Activated naive CD8-positive, alpha-beta T cell treated with anti-CD3 and anti-CD28 coated beads, Interleukin-2, amount 50 U/mL, for 24 hours (primary cell): ENCODE measurements around the gene FAM53B.
A peak's percentile ranks its signal among the peaks of the same experiment; 100 is the strongest.

Experiments
- ATAC-seq: fragments of 150-1000 bp; cut with Tn5 transposase; one replicate; pipeline ENCODE4 v1.10.0; 2021
- DNase-seq: peaks from one replicate; pipeline ENCODE4 v3.0.0; 2021
- H3K27ac Mint-ChIP-seq: one replicate; pipeline ENCODE4 v1.8.0; 2021; ENCODE audit warnings: mild to moderate bottlenecking, mixed read lengths
- H3K27me3 Mint-ChIP-seq: one replicate; pipeline ENCODE4 v1.8.0; 2021; ENCODE audit warnings: mixed read lengths
- H3K36me3 Mint-ChIP-seq: one replicate; pipeline ENCODE4 v1.8.0; 2021; ENCODE audit warnings: low read depth, mixed read lengths
- H3K4me1 Mint-ChIP-seq: one replicate; pipeline ENCODE4 v1.8.0; 2021; ENCODE audit warnings: mixed read lengths
- H3K4me3 Mint-ChIP-seq: one replicate; pipeline ENCODE4 v1.8.0; 2021; ENCODE audit warnings: mild to moderate bottlenecking, moderate library complexity, mixed read lengths
- H3K9me3 Mint-ChIP-seq: one replicate; pipeline ENCODE4 v1.8.0; 2021; ENCODE audit warnings: mixed read lengths

The FAM53B gene

DNA sequence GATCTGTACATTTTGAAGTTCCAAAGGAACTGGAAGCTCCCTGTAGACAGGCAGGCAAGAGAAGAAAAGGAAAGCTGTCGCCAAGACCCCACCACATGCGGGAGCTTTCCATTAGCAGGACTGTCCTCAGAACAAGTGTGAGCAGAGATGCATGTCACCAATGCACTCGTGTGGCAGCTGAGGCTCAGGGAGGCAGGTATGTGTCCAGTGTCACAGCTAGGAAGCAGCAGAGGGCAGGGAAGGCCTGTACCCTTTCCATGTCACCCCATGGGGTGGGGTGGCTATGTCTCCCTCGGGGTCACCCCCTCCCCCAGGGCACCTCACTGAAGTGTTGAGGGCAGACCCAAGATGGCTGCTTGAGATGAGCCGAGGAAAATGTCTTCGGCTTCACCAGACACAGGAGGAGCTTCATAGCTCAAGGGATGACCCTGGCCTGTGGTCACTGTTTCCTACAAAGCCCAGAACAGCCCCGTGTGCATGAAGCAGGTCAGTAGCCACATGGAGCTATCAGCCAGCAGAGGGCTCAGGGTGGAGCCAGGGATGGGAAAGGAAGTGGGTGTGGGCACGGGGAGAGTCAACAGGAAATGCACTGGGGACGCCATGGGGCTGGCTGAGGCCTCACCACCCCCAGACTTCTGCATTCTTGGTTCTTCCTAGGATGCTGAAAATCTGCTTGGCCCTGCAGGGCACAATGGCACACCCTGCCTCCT is 96.6 kb downstream of the FAM53B start:
- no peaks in the 10 kb centered on the region for H3K27me3 Mint-ChIP-seq
- no peak overlapping the region for H3K4me3 Mint-ChIP-seq
- peak; percentile 61 for DNase-seq
- H3K27ac Mint-ChIP-seq: peak overlapping the region; percentile 62
- ATAC-seq: peak; percentile 73
- no peaks in the 10 kb centered on the region for H3K36me3 Mint-ChIP-seq
- H3K4me1 Mint-ChIP-seq: peaks cover 82% of the 10 kb centered on the region
- no peaks in the 10 kb centered on the region for H3K9me3 Mint-ChIP-seq

DNA sequence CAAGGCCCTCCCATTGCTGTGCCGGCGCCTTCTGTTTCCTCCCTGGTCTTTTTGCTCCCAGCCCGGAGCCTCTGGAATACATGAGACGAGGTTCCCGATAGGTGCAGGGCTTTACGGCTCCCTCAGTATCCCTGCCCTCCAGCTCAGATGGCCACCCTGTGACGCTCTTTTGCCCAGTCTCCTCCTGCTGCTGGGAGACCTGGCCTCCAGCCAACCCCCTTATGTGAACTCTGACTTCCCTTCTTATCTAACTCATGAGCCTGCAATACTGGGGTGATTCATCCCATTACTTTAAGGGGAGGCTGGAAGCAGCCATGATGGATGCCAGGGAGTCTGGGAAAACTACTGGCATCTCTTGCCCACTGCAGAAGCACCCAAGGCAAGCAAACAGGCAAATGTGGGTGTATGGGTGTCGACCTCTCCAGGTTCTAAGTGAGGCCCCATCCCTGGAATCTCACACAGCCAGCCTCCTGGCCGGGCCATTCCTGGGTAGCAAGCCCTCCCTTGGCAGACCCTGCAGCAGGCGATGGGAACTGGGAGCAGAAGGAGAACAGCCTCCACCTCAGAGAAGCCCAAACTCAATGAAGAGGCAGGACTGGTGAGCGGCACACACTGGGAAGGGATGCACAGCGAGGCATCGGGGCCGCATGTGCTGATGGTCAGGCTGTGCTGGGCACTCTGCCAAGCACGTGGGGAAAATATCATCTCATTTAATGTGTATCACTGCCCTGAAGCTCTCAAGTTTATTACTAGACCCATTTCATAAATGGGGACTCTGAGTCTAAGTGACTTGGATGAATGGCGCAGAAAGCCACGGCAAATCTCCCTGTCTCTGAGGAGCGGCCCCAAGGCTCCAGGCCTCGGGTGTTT is 97.5 kb downstream of the FAM53B start:
- Mint-ChIP-seq H3K27ac (peak overlapping the region; percentile 62), H3K27me3 (no peaks in the 10 kb centered on the region), H3K4me1 (peaks cover 80% of the 10 kb centered on the region), H3K9me3 (no peaks in the 10 kb centered on the region), H3K36me3 (no peaks in the 10 kb centered on the region), H3K4me3 (no peak overlapping the region)
- DNase-seq: no peak
- no peak for ATAC-seq

DNA sequence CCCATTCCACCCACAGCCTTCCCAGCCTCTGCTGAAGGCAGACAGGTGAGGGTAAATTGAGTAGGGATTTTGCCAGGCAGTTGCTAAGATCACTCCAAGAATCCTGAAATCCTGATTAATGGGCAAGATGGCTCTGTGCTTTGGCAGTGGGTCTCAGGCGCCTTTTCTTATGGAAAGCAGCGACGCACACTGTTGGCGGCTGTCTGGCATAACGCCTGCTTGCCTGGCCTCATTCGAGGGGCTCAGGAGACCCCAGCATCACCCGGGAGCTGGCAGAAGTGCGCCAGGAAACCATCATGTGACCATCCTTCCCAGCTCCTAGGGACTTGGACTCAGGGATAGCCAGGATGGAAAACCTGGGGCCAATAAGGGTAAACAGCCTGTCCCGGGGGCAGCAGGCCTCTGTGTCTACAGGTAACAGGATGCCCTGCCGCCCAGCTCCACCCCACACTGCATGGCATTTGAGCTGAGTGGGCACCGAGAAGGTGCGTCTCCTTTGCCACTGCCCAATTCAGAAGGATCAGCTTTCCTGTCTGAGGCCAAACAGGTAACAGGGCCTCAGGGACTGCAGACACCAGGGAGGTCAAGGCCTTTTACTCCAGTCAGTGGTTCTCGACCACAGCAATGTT is 98.6 kb downstream of the FAM53B start:
- H3K27ac Mint-ChIP-seq: no peak overlapping the region
- H3K9me3 Mint-ChIP-seq: no peaks in the 10 kb centered on the region
- H3K27me3 Mint-ChIP-seq: no peaks in the 10 kb centered on the region
- no peak for DNase-seq
- ATAC-seq: no peak
- H3K36me3 Mint-ChIP-seq: no peaks in the 10 kb centered on the region
- H3K4me1 Mint-ChIP-seq: peaks cover 80% of the 10 kb centered on the region
- no peak overlapping the region for H3K4me3 Mint-ChIP-seq

DNA sequence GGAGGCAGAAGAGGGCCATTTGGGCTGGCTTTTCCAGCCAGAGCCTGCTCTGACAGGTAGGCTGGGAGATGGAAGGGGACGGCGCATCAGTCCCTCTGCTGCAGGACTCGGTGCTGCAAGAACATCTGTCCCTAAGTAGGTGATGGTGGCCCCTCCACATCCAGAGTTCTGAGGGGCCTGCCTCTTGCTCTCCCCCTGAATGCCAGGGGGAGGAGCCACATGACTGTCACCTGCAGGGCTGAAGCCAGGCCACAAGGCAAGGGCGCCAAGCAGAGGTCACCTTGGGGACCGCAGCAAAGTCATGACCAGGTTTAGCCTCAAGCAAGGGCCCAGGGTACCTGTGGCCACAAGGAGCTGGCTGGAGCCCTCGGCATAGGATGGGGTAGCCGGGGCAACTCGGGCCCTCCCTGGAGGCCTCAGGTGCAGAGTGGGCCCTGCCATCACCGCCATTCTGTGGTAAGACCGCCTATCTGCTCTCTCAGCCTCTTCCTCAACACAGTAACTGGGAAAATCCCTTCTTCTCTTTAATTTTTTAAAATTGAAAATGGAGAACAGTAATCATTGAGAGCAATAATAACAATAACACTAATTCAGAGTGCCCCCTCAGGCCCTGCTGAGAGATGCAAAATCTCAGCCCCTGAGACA is 99.3 kb downstream of the FAM53B start:
- H3K4me1 Mint-ChIP-seq: peaks cover 80% of the 10 kb centered on the region
- H3K36me3 Mint-ChIP-seq: no peaks in the 10 kb centered on the region
- H3K27ac Mint-ChIP-seq: no peak overlapping the region
- no peaks in the 10 kb centered on the region for H3K27me3 Mint-ChIP-seq
- H3K4me3 Mint-ChIP-seq: no peak overlapping the region
- no peak for ATAC-seq
- DNase-seq: no peak
- no peaks in the 10 kb centered on the region for H3K9me3 Mint-ChIP-seq

DNA sequence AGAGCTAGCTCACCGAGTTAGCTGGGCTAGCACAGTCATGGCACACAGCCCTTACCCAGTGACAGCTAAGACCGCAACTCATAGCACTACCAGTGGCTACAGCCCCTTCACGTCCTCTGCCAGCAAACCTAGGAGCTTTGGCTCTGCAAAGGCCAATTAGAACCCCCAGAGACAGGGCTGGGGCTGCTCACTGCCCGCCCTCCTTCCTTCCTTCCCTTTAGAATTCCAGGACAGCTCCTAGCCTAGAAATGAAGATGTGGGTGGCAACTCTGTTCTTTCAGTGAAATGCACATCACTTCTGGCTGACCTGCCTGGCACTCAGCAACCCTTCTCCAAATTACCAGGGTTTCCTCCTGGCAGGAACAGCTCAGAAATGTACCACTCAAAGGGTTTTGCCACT is 99.9 kb downstream of the FAM53B start:
- no peak for DNase-seq
- no peaks in the 10 kb centered on the region for H3K27me3 Mint-ChIP-seq
- H3K27ac Mint-ChIP-seq: peak overlapping the region; percentile 54
- H3K4me1 Mint-ChIP-seq: peaks cover 78% of the 10 kb centered on the region
- no peak for ATAC-seq
- no peaks in the 10 kb centered on the region for H3K36me3 Mint-ChIP-seq
- no peak overlapping the region for H3K4me3 Mint-ChIP-seq
- H3K9me3 Mint-ChIP-seq: no peaks in the 10 kb centered on the region

DNA sequence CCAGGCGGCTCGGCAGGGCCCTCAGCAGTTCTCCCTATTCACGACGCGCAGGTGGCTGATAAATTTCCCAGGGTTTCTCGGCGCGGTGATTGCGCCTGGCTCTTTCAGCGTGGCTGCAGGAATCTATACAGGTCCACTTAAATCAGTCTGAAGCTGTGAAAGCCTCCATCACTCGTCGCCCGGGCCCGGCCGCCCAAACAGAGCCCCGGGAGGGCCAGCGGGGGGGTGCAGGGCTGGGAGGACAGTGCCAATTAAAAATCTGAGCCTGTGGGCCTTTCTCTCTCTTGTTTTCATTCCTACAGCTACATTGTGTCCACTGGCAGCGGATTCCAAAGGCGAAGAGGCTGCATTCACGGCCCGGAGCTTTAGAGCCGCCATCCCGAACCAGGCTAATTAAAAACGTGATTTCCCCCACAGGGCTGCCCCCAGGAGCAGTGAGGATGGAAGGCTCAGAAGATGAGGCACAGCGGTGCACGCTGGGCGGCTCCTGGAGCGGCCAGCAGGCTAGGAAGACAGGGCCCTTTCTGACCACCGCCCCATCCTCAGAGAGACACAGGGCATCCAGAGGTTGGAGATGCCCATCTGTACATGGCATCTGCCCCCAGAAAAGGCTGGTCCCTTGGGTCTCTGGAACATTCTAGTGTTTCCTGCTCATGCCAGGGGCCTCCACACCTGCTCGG is 100.7 kb downstream of the FAM53B start:
- no peaks in the 10 kb centered on the region for H3K27me3 Mint-ChIP-seq
- no peaks in the 10 kb centered on the region for H3K9me3 Mint-ChIP-seq
- peaks cover 71% of the 10 kb centered on the region for H3K4me1 Mint-ChIP-seq
- no peak overlapping the region for H3K27ac Mint-ChIP-seq
- ATAC-seq (no peak), DNase-seq (no peak)
- no peak overlapping the region for H3K4me3 Mint-ChIP-seq
- no peaks in the 10 kb centered on the region for H3K36me3 Mint-ChIP-seq

DNA sequence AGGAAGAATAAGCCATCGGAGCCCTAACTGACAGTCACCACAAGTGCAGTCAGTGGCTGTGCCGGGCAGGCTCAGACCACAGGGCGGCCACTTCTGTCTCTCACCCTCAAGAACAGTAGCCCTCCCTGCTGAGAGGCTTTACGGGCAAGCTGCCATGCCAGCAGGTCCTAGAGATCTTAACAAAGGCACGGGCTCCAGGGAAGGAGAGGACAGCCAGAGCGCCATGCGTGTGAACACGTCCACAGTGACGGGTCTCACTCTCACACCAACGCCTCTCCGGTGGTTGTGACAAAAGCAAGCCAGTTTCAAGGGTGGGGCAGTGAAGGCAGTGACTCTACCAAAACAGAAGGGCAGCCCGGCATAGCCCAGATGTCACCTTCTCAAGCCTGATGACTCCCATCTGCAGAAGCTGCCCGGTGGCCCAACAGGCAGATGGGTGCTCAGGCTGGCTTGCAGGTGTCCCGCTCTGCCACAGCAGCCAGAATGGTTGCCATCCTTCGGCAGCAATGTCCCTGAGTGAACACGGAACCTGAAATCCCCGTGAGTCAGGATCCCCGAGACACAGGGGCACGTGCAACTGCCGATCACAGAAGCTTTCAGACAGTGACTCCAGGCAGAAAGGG is 102.0 kb downstream of the FAM53B start:
- H3K9me3 Mint-ChIP-seq: no peaks in the 10 kb centered on the region
- no peaks in the 10 kb centered on the region for H3K36me3 Mint-ChIP-seq
- ATAC-seq: no peak
- H3K27ac Mint-ChIP-seq: peak overlapping the region; percentile 80
- H3K4me1 Mint-ChIP-seq: peaks cover 70% of the 10 kb centered on the region
- no peaks in the 10 kb centered on the region for H3K27me3 Mint-ChIP-seq
- no peak for DNase-seq
- H3K4me3 Mint-ChIP-seq: no peak overlapping the region

DNA sequence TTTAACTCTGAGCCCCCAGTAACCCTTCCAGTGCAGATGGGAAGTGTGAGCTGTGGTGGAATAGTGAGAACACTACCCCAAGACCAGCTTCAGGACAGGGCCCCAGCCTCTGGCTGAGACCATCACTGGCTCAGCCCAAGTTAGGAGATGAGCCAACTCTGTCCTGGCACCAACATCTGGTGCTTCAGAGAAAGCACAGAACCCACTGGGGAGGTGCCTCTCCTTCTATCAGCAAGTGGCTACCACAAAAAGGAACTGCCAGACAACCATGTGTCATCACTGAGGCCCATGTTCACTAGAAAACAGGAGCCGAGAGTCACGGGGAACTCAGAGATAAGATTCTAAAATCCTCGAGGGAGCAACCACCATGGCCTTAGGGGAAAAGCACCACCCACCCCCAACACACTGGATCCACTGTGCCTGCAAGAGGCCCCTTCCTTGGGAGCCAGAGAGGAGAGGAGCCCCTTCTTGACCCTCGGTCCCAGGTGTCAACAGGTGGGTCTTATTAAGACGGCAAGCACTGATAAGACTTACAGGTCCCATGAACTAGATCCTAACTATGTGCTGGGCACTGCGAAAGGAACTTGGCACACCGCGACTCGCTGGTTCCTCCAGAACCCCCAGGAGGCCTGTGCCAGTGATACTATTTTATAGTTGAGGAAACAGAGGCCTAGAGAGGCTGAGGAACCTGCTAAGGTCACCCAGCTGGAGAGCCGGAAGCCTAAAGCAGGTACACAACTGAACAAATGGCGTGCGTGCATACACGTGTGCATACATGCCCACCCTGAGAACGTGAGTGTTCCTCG is 102.7 kb downstream of the FAM53B start:
- peak overlapping the region; percentile 33 for H3K4me3 Mint-ChIP-seq
- H3K27me3 Mint-ChIP-seq: no peaks in the 10 kb centered on the region
- DNase-seq (no peak), ATAC-seq (peak; percentile 68)
- H3K36me3 Mint-ChIP-seq: no peaks in the 10 kb centered on the region
- peaks cover 70% of the 10 kb centered on the region for H3K4me1 Mint-ChIP-seq
- peak overlapping the region; percentile 80 for H3K27ac Mint-ChIP-seq
- H3K9me3 Mint-ChIP-seq: no peaks in the 10 kb centered on the region

DNA sequence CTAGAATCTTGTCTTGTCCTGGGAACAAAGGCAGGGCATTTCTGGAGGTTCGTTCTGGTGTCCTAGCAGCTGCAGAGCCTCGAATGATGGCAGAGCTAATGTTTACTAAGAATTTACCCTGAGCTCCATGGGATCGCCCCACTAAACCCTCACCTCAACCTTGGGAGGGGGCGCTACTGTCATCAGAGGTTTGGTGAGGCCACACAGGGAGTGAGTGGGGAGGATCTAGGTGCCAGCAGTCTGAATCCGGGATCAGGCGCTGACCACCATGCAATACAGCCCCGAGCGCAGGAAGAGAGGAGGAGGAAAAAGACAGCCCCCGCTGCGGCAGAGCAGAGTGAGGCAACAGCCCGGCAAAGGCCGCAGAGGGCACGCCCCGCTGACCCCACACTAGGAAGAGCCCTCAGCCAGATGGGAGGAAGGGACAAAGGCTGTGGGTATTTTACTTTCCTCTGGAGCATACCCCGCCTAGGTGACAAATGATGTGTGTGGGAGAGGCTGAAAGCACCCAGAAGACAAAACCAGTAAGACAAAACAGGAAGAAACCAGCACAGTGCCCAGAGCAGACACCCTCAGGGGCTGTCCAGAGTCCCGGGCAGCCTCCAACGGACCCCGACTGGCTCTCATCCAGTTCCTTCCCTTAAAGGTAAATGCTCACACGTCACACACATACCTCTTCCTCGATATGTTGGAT is 103.5 kb downstream of the FAM53B start:
- Mint-ChIP-seq H3K36me3 (no peaks in the 10 kb centered on the region), H3K4me3 (peak overlapping the region; percentile 33), H3K9me3 (no peaks in the 10 kb centered on the region), H3K4me1 (peaks cover 70% of the 10 kb centered on the region), H3K27me3 (no peaks in the 10 kb centered on the region), H3K27ac (peak overlapping the region; percentile 80)
- DNase-seq (no peak), ATAC-seq (peak; percentile 30)

DNA sequence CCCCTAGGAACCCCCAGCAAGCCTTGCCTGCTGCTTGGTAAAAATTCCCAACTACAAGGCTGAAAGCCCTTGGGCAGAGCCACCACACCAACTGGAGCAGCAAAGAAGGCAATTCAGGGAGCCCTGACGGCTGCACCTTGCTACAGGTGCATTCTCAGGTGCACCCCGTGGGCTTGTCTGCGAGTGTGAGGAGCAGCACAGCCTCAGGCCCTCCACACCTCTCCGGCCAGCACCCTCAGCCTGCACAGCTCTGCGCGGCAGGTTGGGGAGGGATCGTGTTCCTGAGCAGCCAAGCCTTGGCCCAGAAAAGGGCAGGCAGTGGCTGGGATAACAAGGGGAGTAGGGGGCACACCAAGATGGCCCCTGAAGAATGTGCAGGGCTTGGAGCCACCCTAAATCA is 104.1 kb downstream of the FAM53B start:
- Mint-ChIP-seq H3K36me3 (no peaks in the 10 kb centered on the region), H3K27me3 (no peaks in the 10 kb centered on the region), H3K4me3 (no peak overlapping the region), H3K27ac (no peak overlapping the region), H3K9me3 (no peaks in the 10 kb centered on the region), H3K4me1 (peaks cover 68% of the 10 kb centered on the region)
- no peak for DNase-seq
- no peak for ATAC-seq

DNA sequence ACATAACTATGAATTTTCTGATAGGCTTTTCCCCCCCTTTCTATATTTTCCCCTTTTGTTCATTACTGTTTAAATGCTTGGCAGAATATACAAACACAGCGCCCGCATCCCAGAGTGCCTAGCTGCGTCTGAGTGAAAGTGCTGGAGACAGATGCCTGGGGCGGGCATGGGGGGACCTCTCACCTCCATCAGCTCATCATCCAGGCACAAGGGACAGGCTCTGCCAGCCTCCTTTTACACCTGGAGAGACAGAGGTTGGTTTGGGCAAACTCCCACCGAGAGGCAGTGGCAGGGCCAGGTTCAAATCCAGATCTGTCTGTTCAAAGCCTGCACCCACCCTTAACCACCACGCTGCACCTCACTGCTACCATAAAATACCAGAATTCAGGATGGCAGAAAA is 104.5 kb downstream of the FAM53B start:
- no peaks in the 10 kb centered on the region for H3K27me3 Mint-ChIP-seq
- DNase-seq: no peak
- H3K9me3 Mint-ChIP-seq: no peaks in the 10 kb centered on the region
- H3K36me3 Mint-ChIP-seq: peaks cover 2% of the 10 kb centered on the region
- ATAC-seq: no peak
- no peak overlapping the region for H3K27ac Mint-ChIP-seq
- no peak overlapping the region for H3K4me3 Mint-ChIP-seq
- H3K4me1 Mint-ChIP-seq: peaks cover 66% of the 10 kb centered on the region

DNA sequence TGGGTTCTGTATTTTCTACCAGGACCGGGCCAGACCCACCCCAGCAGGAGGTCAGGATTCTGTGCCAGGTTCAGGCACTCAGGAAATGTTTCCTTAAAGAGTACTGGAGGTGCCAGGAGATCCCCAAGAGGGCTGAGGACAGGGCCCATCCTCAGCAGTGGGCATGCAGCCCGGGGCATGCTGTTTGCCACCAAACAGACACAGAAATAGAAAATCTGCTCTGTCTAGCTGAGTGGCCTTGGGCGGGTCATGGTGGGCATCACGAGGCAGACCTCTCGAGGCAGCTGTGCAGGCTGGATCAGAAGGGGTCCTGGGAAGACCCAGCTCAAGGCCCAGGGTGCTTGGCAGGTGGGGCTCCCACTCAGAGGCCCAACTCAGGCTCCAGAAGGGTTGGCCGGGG is 105.0 kb downstream of the FAM53B start:
- H3K4me1 Mint-ChIP-seq: peaks cover 62% of the 10 kb centered on the region

DNA sequence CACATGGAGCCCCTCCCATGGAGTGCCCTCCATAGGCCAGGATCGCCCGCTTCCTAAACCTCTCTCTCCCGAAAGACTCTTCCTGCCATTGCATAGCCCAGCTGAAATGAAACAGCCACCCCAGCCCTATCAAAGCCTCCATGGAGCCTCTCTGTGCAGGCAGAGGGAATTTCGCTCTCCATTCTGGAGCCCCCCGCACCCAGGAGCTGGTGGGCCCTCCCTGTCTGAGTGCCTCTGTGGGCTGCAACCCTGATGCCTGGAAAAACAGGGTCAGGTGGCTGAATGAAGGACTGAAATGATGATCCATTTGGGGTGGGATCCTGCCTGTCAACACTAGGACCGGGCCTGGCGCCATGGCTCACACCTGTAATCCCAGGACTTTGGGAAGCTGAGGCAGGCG is 106.4 kb downstream of the FAM53B start:
- no peaks in the 10 kb centered on the region for H3K9me3 Mint-ChIP-seq
- peaks cover 59% of the 10 kb centered on the region for H3K4me1 Mint-ChIP-seq
- no peaks in the 10 kb centered on the region for H3K27me3 Mint-ChIP-seq
- peak overlapping the region; percentile 64 for H3K27ac Mint-ChIP-seq
- H3K36me3 Mint-ChIP-seq: peaks cover 14% of the 10 kb centered on the region
- no peak for ATAC-seq
- H3K4me3 Mint-ChIP-seq: no peak overlapping the region
- no peak for DNase-seq

More for the DNA sequence above, 105.0 kb downstream of the FAM53B start:
- Mint-ChIP-seq H3K9me3 (no peaks in the 10 kb centered on the region), H3K4me3 (no peak overlapping the region), H3K36me3 (peaks cover 6% of the 10 kb centered on the region), H3K27me3 (no peaks in the 10 kb centered on the region), H3K27ac (no peak overlapping the region)
- DNase-seq (no peak), ATAC-seq (no peak)
